HepG2 (cell line): Measurements from ENCODE around the gene RBSN. TPM values are rescaled to one million over a fixed set of nuclear protein-coding genes. Genes with fewer than 3 reads are reported as not detected.

Source experiments
- ATAC-seq: fragments of 200-7000 bp; cut with Tn5 transposase; 3 replicates; pipeline ENCODE4 v1.9.1; 2020; ENCODE audit warnings: mild to moderate bottlenecking, moderate library complexity
- Bru-seq: library from RNA; stranded (reverse); fragments of 400-500 nt; gene quantifications from one replicate; lab custom pipeline; 2021; lab: Mats Ljungman, UMichigan
- BruChase-seq, 2 experiments: library from RNA; stranded (reverse); fragments of 400-500 nt; gene quantifications; one replicate each; lab custom pipeline; 2021; lab: Mats Ljungman, UMichigan
- BruUV-seq: library from RNA; stranded (reverse); fragments of 400-500 nt; replicated peaks from 2 replicates; lab custom pipeline; 2021; lab: Mats Ljungman, UMichigan
- CTCF ChIA-PET: fragments of 300-600 bp; formaldehyde crosslinking; extraction: SDS; loops from one replicate; lab custom pipeline; 2021; ENCODE audit warnings: low total read pairs, inconsistent platforms, low intra/inter-chr PET ratio; lab: Yijun Ruan, JAX
- POLR2A ChIA-PET: fragments of 350-600 bp; sonication (Branson Sonifier 250); formaldehyde crosslinking; loops from one replicate; lab custom pipeline; 2020; ENCODE audit warnings: antibody characterized with exemption, inconsistent platforms; lab: Yijun Ruan, JAX
- DNase-seq: peaks from one replicate; pipeline ENCODE4 v3.0.0-alpha.2; 2015; ENCODE audit warnings: low spot score
- FAIRE-seq: peaks from 3 replicates; lab custom pipeline; 2011; peaks lifted over from hg19 to GRCh38; lab: Jason Lieb, UNC
- H2AFZ ChIP-seq: one replicate; pipeline ENCODE4 v1.6.1; 2011; ENCODE audit warnings: low read length, inconsistent platforms
- H3K27ac ChIP-seq: fragments of 300-600 bp; 3 replicates; pipeline ENCODE4 v1.8.0; 2011; ENCODE audit warnings: mixed run types, mild to moderate bottlenecking, mixed read lengths, low read length, inconsistent platforms; ENCODE audit not compliant: insufficient read depth; ENCODE audit errors: extremely low read length
- H3K27me3 ChIP-seq, 2 experiments: fragments of 200-600 bp in 1 of 2; 2 replicates in 1 of 2; 3 replicates in 1 of 2; pipeline versions ENCODE4 v1.6.0 to v1.8.0; 2011; ENCODE audit warnings: low read length in 2 of 2, mild to moderate bottlenecking in 2 of 2, moderate library complexity in 2 of 2, inconsistent platforms in 1 of 2; ENCODE audit not compliant: insufficient read depth in 2 of 2, control insufficient read depth in 1 of 2
- H3K36me3 ChIP-seq, 2 experiments: fragments of 200-600 bp in 1 of 2; replicated peaks in 1 of 2; 2 replicates in 1 of 2; 3 replicates in 1 of 2; pipeline versions ENCODE4 v1.5.1 to v1.8.0; 2011; ENCODE audit warnings: low read length in 2 of 2, inconsistent platforms in 1 of 2; ENCODE audit not compliant: insufficient read depth in 2 of 2, control insufficient read depth in 1 of 2
- H3K4me1 ChIP-seq: 2 replicates; pipeline ENCODE4 v1.5.1; 2012; ENCODE audit warnings: low read length, inconsistent platforms; ENCODE audit not compliant: insufficient read depth
- H3K4me2 ChIP-seq: 2 replicates; pipeline ENCODE4 v1.6.0; 2011; ENCODE audit warnings: low read depth, low read length, inconsistent platforms
- H3K4me3 ChIP-seq, 3 experiments: fragments of 200-600 bp in 1 of 3; sonication (generic), shearing (Covaris generic) in 1 of 3; replicated peaks in 1 of 3; 2 replicates each; pipeline ENCODE4 v1.5.1; 2011 to 2016; ENCODE audit warnings: low read length in 3 of 3, inconsistent platforms in 2 of 3, low read depth in 2 of 3, mild to moderate bottlenecking in 2 of 3, control low read depth in 1 of 3, mixed read lengths in 1 of 3; ENCODE audit not compliant: insufficient read depth in 1 of 3
- H3K79me2 ChIP-seq: one replicate; pipeline ENCODE4 v1.6.1; 2011; ENCODE audit warnings: low read length, inconsistent platforms; ENCODE audit not compliant: insufficient read depth
- H3K9ac ChIP-seq: 2 replicates; pipeline ENCODE4 v1.6.0; 2011; ENCODE audit warnings: mild to moderate bottlenecking, low read depth, low read length, inconsistent platforms; ENCODE audit not compliant: insufficient read depth
- H3K9me3 ChIP-seq: 2 replicates; pipeline ENCODE4 v1.5.1; 2012; ENCODE audit warnings: mild to moderate bottlenecking, low read length
- H4K20me1 ChIP-seq: 2 replicates; pipeline ENCODE4 v1.6.0; 2011; ENCODE audit warnings: inconsistent platforms, mild to moderate bottlenecking, low read length, moderate library complexity; ENCODE audit not compliant: insufficient read depth
- CHD4 ChIP-seq: fragments of 200-600 bp; sonication (generic); IDR thresholded peaks from 2 replicates; pipeline ENCODE4 v1.7.0; 2017; ENCODE audit warnings: mild to moderate bottlenecking, low read length, borderline replicate concordance
- FOXK1 ChIP-seq: sonication (generic); formaldehyde crosslinking; IDR thresholded peaks from 2 replicates; pipeline ENCODE4 v1.4.0; 2020; ENCODE audit warnings: low read depth, missing genetic modification reagents, borderline replicate concordance
- HMG20A ChIP-seq: IDR thresholded peaks from 2 replicates; pipeline ENCODE4 v1.6.1; 2016; ENCODE audit warnings: borderline replicate concordance
- HNRNPH1 ChIP-seq: fragments of 200-400 bp; formaldehyde crosslinking; optimal IDR thresholded peaks from 2 replicates; pipeline ENCODE3; 2017; ENCODE audit warnings: mild to moderate bottlenecking, low read depth, low read length
- MXD4 ChIP-seq: IDR thresholded peaks from 2 replicates; pipeline ENCODE4 v1.6.1; 2016; ENCODE audit warnings: mild to moderate bottlenecking, missing biosample characterization, missing genetic modification reagents
- ZIK1 ChIP-seq: sonication (generic); formaldehyde crosslinking; IDR thresholded peaks from 2 replicates; pipeline ENCODE4 v1.5.0; 2020; ENCODE audit warnings: mild to moderate bottlenecking, low read depth, missing genetic modification reagents, borderline replicate concordance
- ZNF138 ChIP-seq: sonication (generic); formaldehyde crosslinking; IDR thresholded peaks from 2 replicates; pipeline ENCODE4 v1.5.0; 2020; ENCODE audit warnings: mild to moderate bottlenecking, low read depth, missing genetic modification reagents
- ZNF441 ChIP-seq: sonication (generic); formaldehyde crosslinking; IDR thresholded peaks from 2 replicates; pipeline ENCODE4 v1.7.0; 2021; ENCODE audit warnings: missing genetic modification reagents, borderline replicate concordance
- ZNF589 ChIP-seq: sonication (generic); formaldehyde crosslinking; conservative IDR thresholded peaks from 2 replicates; pipeline ENCODE4 v1.8.0; 2022; ENCODE audit warnings: mild to moderate bottlenecking, moderate library complexity, missing genetic modification reagents
- ZNF768 ChIP-seq: sonication (generic); formaldehyde crosslinking; IDR thresholded peaks from 2 replicates; pipeline ENCODE4 v1.4.0; 2020; ENCODE audit warnings: missing genetic modification reagents
- ZNF883 ChIP-seq: sonication (generic); formaldehyde crosslinking; IDR thresholded peaks from 2 replicates; pipeline ENCODE4 v1.5.1; 2020; ENCODE audit warnings: mild to moderate bottlenecking, missing genetic modification reagents; ENCODE audit errors: not compliant biosample characterization
- WGBS: methylation state at CpG from one replicate; pipeline ENCODE4 v1.1.6; 2017; ENCODE audit warnings: low lambda C conversion rate; 5-methylcytosine and 5-hydroxymethylcytosine counted together
- in situ Hi-C: cut with HindIII; loops from 2 replicates; pipeline ENCODE4 v1.10.0; 2017; ENCODE audit warnings: low pct_unique_long_range_greater_than_20kb; ENCODE audit not compliant: extremely low pct_ligation_motif_present
- intact Hi-C: fragments of 100-400 bp; cut with micrococcal nuclease; formaldehyde crosslinking; loops from one replicate; pipeline ENCODE4 v1.10.0; 2022; ENCODE audit not compliant: unreplicated experiment
- long read RNA-seq, 2 experiments: library from RNA in 1 of 2; library from polyadenylated mRNA in 1 of 2; stranded (forward) in 1 of 2; unstranded in 1 of 2; transcript quantifications; one replicate each; pipeline ENCODE4 v2.0.0, GENCODE V29; 2019 to 2022
- polyA minus RNA-seq, 3 experiments: library from RNA; depleted of rRNA, polyadenylated mRNA; stranded (reverse); fragments of >200 nt; gene quantifications; 2 replicates each; pipeline ENCODE4 v1.2.3, GENCODE V29; 2011; ENCODE audit warnings: low replicate concordance in 1 of 3
- polyA plus RNA-seq, 8 experiments: library from polyadenylated mRNA; depleted of rRNA in 3 of 8; stranded (reverse) in 7 of 8; unstranded in 1 of 8; fragments of >200 nt; fragmentation: Illumina TruSeq in 4 of 8; extraction: Trizol in 4 of 8; gene quantifications; 2 replicates each; pipeline versions ENCODE4 v1.2.1 to v1.2.3, GENCODE V29; 2011 to 2016; ENCODE audit warnings: low read depth in 4 of 8, missing spikeins in 1 of 8, mixed read lengths in 1 of 8; ENCODE audit not compliant: insufficient read depth in 1 of 8
- total RNA-seq, 5 experiments: library from RNA; depleted of rRNA; stranded (reverse); fragments of >200 nt; fragmentation: Illumina TruSeq; extraction: Trizol; gene quantifications; 2 replicates each; pipeline ENCODE4 v1.2.3, GENCODE V29; 2016; ENCODE audit warnings: low read depth in 1 of 5
- TF ChIP-seq, protein P1 (sequence below): sonication (generic); formaldehyde crosslinking; IDR thresholded peaks from 2 replicates; pipeline ENCODE4 v1.5.0; 2020; ENCODE audit warnings: missing genetic modification reagents
- TF ChIP-seq, protein P2 (sequence below): sonication (generic); formaldehyde crosslinking; IDR thresholded peaks from 2 replicates; pipeline ENCODE4 v1.4.0; 2020; ENCODE audit warnings: mild to moderate bottlenecking, missing genetic modification reagents
- TF ChIP-seq, protein P3 (sequence below): IDR thresholded peaks from 2 replicates; pipeline ENCODE4 v1.6.1; 2016; ENCODE audit warnings: missing compliant biosample characterization, missing genetic modification reagents, borderline replicate concordance

RBSN gene
- total RNA-seq (2016; rRNA removed; fragmentation: Illumina TruSeq; extraction: Trizol) (11.8 and 14.7 TPM in 2 replicates), polyA plus RNA-seq (2011; rRNA removed) (7.9 and 9.4 TPM in 2 replicates), polyA minus RNA-seq (2011; rRNA and poly(A)+ RNA removed; ENCODE audit: low replicate concordance) (15.6 and 28.8 TPM in 2 replicates), Bru-seq, nascent RNA (percentile 65 among the genes with signal in this experiment), BruChase-seq, experiment 1, labeled RNA remaining after a 6-hour chase (percentile 73 among the genes with signal in this experiment), BruChase-seq, experiment 2, labeled RNA remaining after a 2-hour chase (percentile 70 among the genes with signal in this experiment)
- 3.7 and 3.9 TPM in 2 replicates for total RNA-seq (2016; cell fraction: cytosol; rRNA removed; fragmentation: Illumina TruSeq; extraction: Trizol; ENCODE audit: low read depth)
- 10.8 and 13.0 TPM in 2 replicates for total RNA-seq (2016; cell fraction: insoluble cytoplasmic fraction; rRNA removed; fragmentation: Illumina TruSeq; extraction: Trizol)
- total RNA-seq (2016; cell fraction: membrane; rRNA removed; fragmentation: Illumina TruSeq; extraction: Trizol): 10.4 and 11.3 TPM in 2 replicates
- total RNA-seq (2016; cell fraction: nucleus; rRNA removed; fragmentation: Illumina TruSeq; extraction: Trizol): 10.6 and 12.4 TPM in 2 replicates
- 3.7 and 5.1 TPM in 2 replicates for polyA plus RNA-seq (2011; cell fraction: cytosol; rRNA removed)
- polyA plus RNA-seq (2011; cell fraction: nucleus; rRNA removed): 22.2 and 23.7 TPM in 2 replicates
- polyA plus RNA-seq (2012): 8.1 and 8.8 TPM in 2 replicates
- 3.3 and 4.1 TPM in 2 replicates for polyA plus RNA-seq (2016; cell fraction: cytosol; fragmentation: Illumina TruSeq; extraction: Trizol; ENCODE audit: low read depth)
- polyA plus RNA-seq (2016; cell fraction: insoluble cytoplasmic fraction; fragmentation: Illumina TruSeq; extraction: Trizol; ENCODE audit: low read depth): 8.2 and 9.0 TPM in 2 replicates
- 5.9 and 6.1 TPM in 2 replicates for polyA plus RNA-seq (2016; cell fraction: membrane; fragmentation: Illumina TruSeq; extraction: Trizol; ENCODE audit: low read depth)
- 15.4 and 16.1 TPM in 2 replicates for polyA plus RNA-seq (2016; cell fraction: nucleus; fragmentation: Illumina TruSeq; extraction: Trizol; ENCODE audit: insufficient read depth, low read depth)
- polyA minus RNA-seq (2011; cell fraction: cytosol; rRNA and poly(A)+ RNA removed): 7.3 and 10.0 TPM in 2 replicates
- 15.7 and 18.5 TPM in 2 replicates for polyA minus RNA-seq (2011; cell fraction: nucleus; rRNA and poly(A)+ RNA removed)
- long read RNA-seq, experiment 1, partial matches to known transcripts: 7 of 9 reads
- long read RNA-seq, experiment 1, other reads (novel, unspliced or antisense): 2 of 9 reads
- long read RNA-seq, experiment 2, partial matches to known transcripts: 1 of 28 reads
- long read RNA-seq, experiment 2, other reads (novel, unspliced or antisense): 27 of 28 reads

DNA sequence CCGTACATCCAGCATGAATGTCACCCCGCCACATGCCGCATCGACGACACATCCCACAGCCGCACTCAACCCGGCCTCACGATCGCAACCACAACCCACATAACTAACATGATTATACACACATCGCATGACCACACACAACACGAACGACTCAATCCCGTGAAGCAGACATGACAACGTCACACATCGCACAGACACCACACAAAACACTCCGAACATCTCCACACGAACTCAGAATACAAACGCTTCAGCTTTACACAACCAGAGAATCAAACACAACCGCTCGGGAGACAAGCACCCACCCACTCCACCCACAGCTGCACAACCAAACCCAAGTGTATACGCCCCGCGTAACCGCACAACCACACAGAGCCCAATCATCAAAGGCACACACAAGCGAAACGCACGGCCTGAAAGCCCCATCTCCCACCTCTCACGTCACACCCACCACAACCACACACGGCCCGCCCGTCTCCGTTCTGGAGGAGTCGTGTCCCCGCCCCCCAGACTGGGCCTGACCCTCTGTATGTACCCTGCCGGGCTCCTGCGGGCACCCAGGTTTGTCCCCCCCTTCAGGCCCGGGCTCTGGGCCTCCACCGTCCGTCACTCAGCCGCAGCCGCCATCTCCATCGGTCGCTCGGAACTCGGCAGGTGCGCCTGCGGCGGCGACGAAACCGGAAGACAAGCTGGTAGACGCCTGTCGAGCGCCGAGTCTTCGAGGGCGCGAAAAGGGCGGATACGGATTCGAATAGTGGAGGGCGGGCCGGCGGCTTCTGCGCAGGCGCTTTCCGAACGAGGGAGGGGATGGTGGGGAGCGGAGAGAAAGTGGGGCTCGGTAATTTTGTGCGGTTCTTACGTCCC, at the start of gene RBSN:
Gene RBSN (minus strand): TSS at position 646 of the 861 bp plus-strand sequence. CDS start 3,028 bp downstream, outside the sequence.
- H3K79me2 ChIP-seq: peaks cover 17% of the 10 kb centered on the region
- H2AFZ ChIP-seq: peak within 1 kb of the TSS; percentile 93
- no TSS peak for BruUV-seq
- peaks cover 35% of the 10 kb centered on the region for H3K4me1 ChIP-seq
- under 1% methylated on average over 52 of the region's 72 CpGs for WGBS
- CTCF ChIA-PET: no interaction called here
- peaks cover 0 to 1% of the 10 kb centered on the region in 2 experiments; a peak in 2 of 5 replicates for H3K27me3 ChIP-seq
- peak; percentile 88 for DNase-seq
- H3K36me3 ChIP-seq: peaks cover 10 to 23% of the 10 kb centered on the region in 2 experiments
- no peaks in the 10 kb centered on the region for H4K20me1 ChIP-seq
- peak; percentile 87 for ATAC-seq
- peak within 1 kb of the TSS; percentile 82 to 96 (median 93) for H3K4me3 ChIP-seq
- H3K4me2 ChIP-seq: peak within 1 kb of the TSS; percentile 94
- intact Hi-C loops (no loop called here), in situ Hi-C loops (no loop called here)
- peak; percentile 67 for FAIRE-seq
- peak within 1 kb of the TSS; percentile 86 for H3K9ac ChIP-seq
- peak within 1 kb of the TSS; percentile 70 for H3K27ac ChIP-seq
- POLR2A ChIA-PET: interaction anchor here (1.0 to 2.4 kb wide), 5 partner anchors 8 to 150 kb away, joined by 3 to 17 read pairs (median 4); partner anchors contain the start of genes CAPN7 and MRPS25
- no peaks in the 10 kb centered on the region for H3K9me3 ChIP-seq
- TF ChIP-seq HNRNPH1 (peak; percentile 94), ZNF138 (CRISPR knock-in tag) (0 out of 2 replicates have a peak, but pooled peaks have one; percentile 29), CHD4 (no peak), FOXK1 (CRISPR knock-in tag) (peak; percentile 96), MXD4 (CRISPR knock-in tag) (peak; percentile 75; the same call in 1 of the 2 replicates), ZIK1 (CRISPR knock-in tag) (peak; percentile 73; the same call in 1 of the 2 replicates), ZNF441 (CRISPR knock-in tag) (peak; percentile 86; the same call in 1 of the 2 replicates), ZNF589 (CRISPR knock-in tag) (peak; percentile 97), ZNF768 (CRISPR knock-in tag) (peak; percentile 67; the same call in 1 of the 2 replicates), HMG20A (CRISPR knock-in tag) (no peak), ZNF883 (CRISPR knock-in tag) (peak; percentile 54)
- TF ChIP-seq, protein P1, sequence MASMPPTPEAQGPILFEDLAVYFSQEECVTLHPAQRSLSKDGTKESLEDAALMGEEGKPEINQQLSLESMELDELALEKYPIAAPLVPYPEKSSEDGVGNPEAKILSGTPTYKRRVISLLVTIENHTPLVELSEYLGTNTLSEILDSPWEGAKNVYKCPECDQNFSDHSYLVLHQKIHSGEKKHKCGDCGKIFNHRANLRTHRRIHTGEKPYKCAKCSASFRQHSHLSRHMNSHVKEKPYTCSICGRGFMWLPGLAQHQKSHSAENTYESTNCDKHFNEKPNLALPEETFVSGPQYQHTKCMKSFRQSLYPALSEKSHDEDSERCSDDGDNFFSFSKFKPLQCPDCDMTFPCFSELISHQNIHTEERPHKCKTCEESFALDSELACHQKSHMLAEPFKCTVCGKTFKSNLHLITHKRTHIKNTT: no peak
- TF ChIP-seq, protein P2, sequence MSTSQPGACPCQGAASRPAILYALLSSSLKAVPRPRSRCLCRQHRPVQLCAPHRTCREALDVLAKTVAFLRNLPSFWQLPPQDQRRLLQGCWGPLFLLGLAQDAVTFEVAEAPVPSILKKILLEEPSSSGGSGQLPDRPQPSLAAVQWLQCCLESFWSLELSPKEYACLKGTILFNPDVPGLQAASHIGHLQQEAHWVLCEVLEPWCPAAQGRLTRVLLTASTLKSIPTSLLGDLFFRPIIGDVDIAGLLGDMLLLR (CRISPR knock-in tag): peak; percentile 47; the same call in 1 of the 2 replicates
- TF ChIP-seq, protein P3, sequence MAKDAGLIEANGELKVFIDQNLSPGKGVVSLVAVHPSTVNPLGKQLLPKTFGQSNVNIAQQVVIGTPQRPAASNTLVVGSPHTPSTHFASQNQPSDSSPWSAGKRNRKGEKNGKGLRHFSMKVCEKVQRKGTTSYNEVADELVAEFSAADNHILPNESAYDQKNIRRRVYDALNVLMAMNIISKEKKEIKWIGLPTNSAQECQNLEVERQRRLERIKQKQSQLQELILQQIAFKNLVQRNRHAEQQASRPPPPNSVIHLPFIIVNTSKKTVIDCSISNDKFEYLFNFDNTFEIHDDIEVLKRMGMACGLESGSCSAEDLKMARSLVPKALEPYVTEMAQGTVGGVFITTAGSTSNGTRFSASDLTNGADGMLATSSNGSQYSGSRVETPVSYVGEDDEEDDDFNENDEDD: peak; percentile 99
